WTC11 (cell line): ENCODE results near the gene CADM1. TPM values are rescaled to one million over a fixed set of nuclear protein-coding genes. Genes with fewer than 3 reads are reported as not detected.

Experiments used
- ATAC-seq: fragments of 200-7000 bp; cut with Tn5 transposase; 2 replicates; pipeline ENCODE4 v1.10.0; 2021; ENCODE audit warnings: mild to moderate bottlenecking, moderate library complexity
- CTCF ChIA-PET: fragments of 300-600 bp; sonication (Branson Sonifier 250); formaldehyde crosslinking; loops from one replicate; lab custom pipeline; 2021; ENCODE audit warnings: antibody characterized with exemption; lab: Charles Lee
- POLR2A ChIA-PET: fragments of 350-600 bp; sonication (Branson Sonifier 250); formaldehyde crosslinking; loops from one replicate; lab custom pipeline; 2021; ENCODE audit warnings: antibody characterized with exemption; lab: Charles Lee
- DNase-seq: peaks from one replicate; pipeline ENCODE4 v3.0.0; 2021; ENCODE audit warnings: low spot score
- H3K27ac Mint-ChIP-seq: 2 replicates; pipeline ENCODE4 v1.8.0; 2021; ENCODE audit warnings: mixed read lengths
- H3K27me3 Mint-ChIP-seq: 2 replicates; pipeline ENCODE4 v1.8.0; 2021; ENCODE audit warnings: low read depth, mild to moderate bottlenecking, moderate library complexity, mixed read lengths
- H3K36me3 Mint-ChIP-seq: 2 replicates; pipeline ENCODE4 v1.8.0; 2021; ENCODE audit warnings: mixed read lengths
- H3K4me1 Mint-ChIP-seq: 2 replicates; pipeline ENCODE4 v1.8.0; 2022; ENCODE audit warnings: mixed read lengths
- H3K4me3 Mint-ChIP-seq: 2 replicates; pipeline ENCODE4 v1.8.0; 2021; ENCODE audit warnings: mild to moderate bottlenecking, moderate library complexity, mixed read lengths
- H3K9me3 Mint-ChIP-seq: 2 replicates; pipeline ENCODE4 v1.8.0; 2021; ENCODE audit warnings: mixed read lengths
- EMX1 ChIP-seq: fragments of 250-450 bp; sonication (Bioruptor Pico); IDR thresholded peaks from 2 replicates; pipeline ENCODE4 v1.8.0; 2021; ENCODE audit warnings: mild to moderate bottlenecking
- HMGA2 ChIP-seq: fragments of 250-450 bp; sonication (Bioruptor Pico); IDR thresholded peaks from 2 replicates; pipeline ENCODE4 v1.4.0; 2021; ENCODE audit warnings: mild to moderate bottlenecking, moderate library complexity
- IRF2 ChIP-seq: sonication (generic); formaldehyde crosslinking; IDR thresholded peaks from 2 replicates; pipeline ENCODE4 v1.8.0; 2022; ENCODE audit warnings: low read depth, missing genetic modification reagents, borderline replicate concordance
- MXD4 ChIP-seq: fragments of 250-450 bp; sonication (Bioruptor Pico); IDR thresholded peaks from 2 replicates; pipeline ENCODE4 v1.8.0; 2021; ENCODE audit warnings: mild to moderate bottlenecking, moderate library complexity, borderline replicate concordance
- NFATC4 ChIP-seq: fragments of 250-450 bp; sonication (Bioruptor Pico); IDR thresholded peaks from 2 replicates; pipeline ENCODE4 v1.9.0; 2021; ENCODE audit warnings: mild to moderate bottlenecking
- NFE2L1 ChIP-seq: sonication (generic); formaldehyde crosslinking; IDR thresholded peaks from 2 replicates; pipeline ENCODE4 v1.8.1; 2023; ENCODE audit warnings: missing genetic modification reagents
- RORB ChIP-seq: fragments of 250-450 bp; sonication (Bioruptor Pico); IDR thresholded peaks from 2 replicates; pipeline ENCODE4 v1.9.0; 2021; ENCODE audit warnings: mild to moderate bottlenecking
- SOX15 ChIP-seq: fragments of 250-450 bp; sonication (Bioruptor Pico); IDR thresholded peaks from 2 replicates; pipeline ENCODE4 v1.9.0; 2021; ENCODE audit warnings: mild to moderate bottlenecking
- ZNF121 ChIP-seq: sonication (generic); formaldehyde crosslinking; IDR thresholded peaks from 2 replicates; pipeline ENCODE4 v1.8.0; 2023; ENCODE audit warnings: missing genetic modification reagents
- ZNF138 ChIP-seq: sonication (generic); formaldehyde crosslinking; conservative IDR thresholded peaks from 2 replicates; pipeline ENCODE4 v1.8.1; 2022; ENCODE audit warnings: mild to moderate bottlenecking, moderate library complexity, missing genetic modification reagents
- ZNF219 ChIP-seq: sonication (generic); formaldehyde crosslinking; IDR thresholded peaks from 2 replicates; pipeline ENCODE4 v1.8.0; 2023; ENCODE audit warnings: missing genetic modification reagents, mild to moderate bottlenecking, borderline replicate concordance
- total RNA-seq: library from RNA; stranded (reverse); gene quantifications from 3 replicates; pipeline ENCODE4 v1.2.3, GENCODE V29; 2021
- TF ChIP-seq, protein P1 (sequence below): fragments of 250-450 bp; sonication (Bioruptor Pico); IDR thresholded peaks from 2 replicates; pipeline ENCODE4 v1.9.0; 2021; ENCODE audit warnings: mild to moderate bottlenecking
- TF ChIP-seq, protein P2 (sequence below): sonication (generic); formaldehyde crosslinking; IDR thresholded peaks from 2 replicates; pipeline ENCODE4 v1.8.1; 2023; ENCODE audit warnings: mild to moderate bottlenecking, missing genetic modification reagents, moderate library complexity
- TF ChIP-seq, protein P3 (sequence below): sonication (generic); formaldehyde crosslinking; conservative IDR thresholded peaks from 2 replicates; pipeline ENCODE4 v1.8.1; 2023; ENCODE audit warnings: mild to moderate bottlenecking, low read depth, missing genetic modification reagents, moderate library complexity
- TF ChIP-seq, protein P4 (sequence below): fragments of 250-450 bp; sonication (Bioruptor Pico); IDR thresholded peaks from 2 replicates; pipeline ENCODE4 v1.9.0; 2021; ENCODE audit warnings: mild to moderate bottlenecking, borderline replicate concordance
- TF ChIP-seq, protein P5 (sequence below): sonication (generic); formaldehyde crosslinking; IDR thresholded peaks from 2 replicates; pipeline ENCODE4 v1.8.0; 2023; ENCODE audit warnings: mild to moderate bottlenecking, missing genetic modification reagents
- TF ChIP-seq, protein P6 (sequence below): fragments of 250-450 bp; sonication (Bioruptor Pico); IDR thresholded peaks from 2 replicates; pipeline ENCODE4 v1.8.0; 2021; ENCODE audit warnings: mild to moderate bottlenecking
- TF ChIP-seq, protein P7 (sequence below): sonication (generic); formaldehyde crosslinking; IDR thresholded peaks from 2 replicates; pipeline ENCODE4 v1.8.0; 2022; ENCODE audit warnings: mild to moderate bottlenecking, missing genetic modification reagents
- TF ChIP-seq, protein P8 (sequence below): sonication (generic); formaldehyde crosslinking; IDR thresholded peaks from 2 replicates; pipeline ENCODE4 v1.8.1; 2022; ENCODE audit warnings: mild to moderate bottlenecking, missing genetic modification reagents, moderate library complexity, borderline replicate concordance

The CADM1 gene
- total RNA-seq, 1 experiment from 2014 or later = 26.8 TPM

DNA sequence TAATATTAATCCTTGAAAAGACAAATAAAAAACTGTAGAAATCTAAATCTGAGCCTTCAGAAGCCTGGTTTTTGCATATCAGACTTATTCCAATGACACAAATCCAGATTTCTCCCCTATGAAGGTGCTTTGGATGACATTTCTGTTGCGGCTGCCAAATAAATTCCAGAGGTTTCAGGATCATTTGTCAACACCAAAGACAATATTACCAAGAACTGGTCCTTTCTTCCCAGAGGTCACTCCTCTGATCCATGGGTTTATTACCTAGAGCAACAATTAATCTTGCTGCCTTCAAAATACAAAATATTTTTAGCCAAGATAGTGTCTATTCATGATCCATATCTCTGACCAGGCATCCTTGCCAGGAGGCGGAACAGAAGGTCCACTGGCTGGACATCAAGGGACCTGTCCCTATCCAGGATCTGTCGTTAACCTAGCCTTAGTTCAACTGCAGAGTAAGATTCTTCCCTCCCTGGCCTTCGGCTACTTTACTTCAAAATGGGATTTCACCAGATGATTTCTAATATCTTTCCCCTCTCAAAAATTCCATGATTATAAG, 4.9 kb downstream of the CADM1 start (continued):
- TF ChIP-seq NFATC4 (CRISPR knock-in tag) (no peak), HMGA2 (no peak), MXD4 (no peak), EMX1 (CRISPR knock-in tag) (no peak)
- TF ChIP-seq, protein P1, sequence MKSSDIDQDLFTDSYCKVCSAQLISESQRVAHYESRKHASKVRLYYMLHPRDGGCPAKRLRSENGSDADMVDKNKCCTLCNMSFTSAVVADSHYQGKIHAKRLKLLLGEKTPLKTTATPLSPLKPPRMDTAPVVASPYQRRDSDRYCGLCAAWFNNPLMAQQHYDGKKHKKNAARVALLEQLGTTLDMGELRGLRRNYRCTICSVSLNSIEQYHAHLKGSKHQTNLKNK (CRISPR knock-in tag) = no peak

DNA sequence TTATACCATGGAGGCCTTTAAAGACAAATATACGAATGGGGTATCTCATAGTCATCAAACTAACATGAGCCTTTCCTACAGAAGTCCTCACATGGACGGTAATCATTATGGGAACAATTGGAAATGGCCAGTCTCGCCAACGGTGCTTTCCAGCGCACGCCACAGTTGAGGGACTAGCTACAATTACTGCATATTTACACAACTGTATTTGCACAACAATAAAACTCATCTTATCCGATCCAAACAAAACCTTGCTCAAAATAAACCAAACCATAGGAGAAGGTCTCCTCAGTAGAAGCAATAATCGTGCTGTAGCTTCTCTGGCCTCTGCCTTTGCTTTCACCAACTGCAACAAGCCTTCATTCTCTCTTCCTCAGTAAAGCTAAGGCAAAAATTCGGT, 5.9 kb downstream of the CADM1 start:
- DNase-seq (no peak), ATAC-seq (no peak)
- ChIA-PET CTCF (interaction anchor here (0.6 to 1.0 kb wide), 2 partner anchors 181 to 427 kb away, joined by 3 read pairs; no protein-coding TSS in a partner anchor), POLR2A (interaction anchor here (0.6 kb wide), 1 partner anchor 263 kb away, joined by 6 read pairs; no protein-coding TSS in a partner anchor)
- peaks cover 16% of the 10 kb centered on the region for H3K27me3 Mint-ChIP-seq
- H3K9me3 Mint-ChIP-seq = no peaks in the 10 kb centered on the region
- peaks cover 32% of the 10 kb centered on the region for H3K4me1 Mint-ChIP-seq
- no peaks in the 10 kb centered on the region for H3K36me3 Mint-ChIP-seq
- no peak overlapping the region for H3K27ac Mint-ChIP-seq
- peak overlapping the region; percentile 12 for H3K4me3 Mint-ChIP-seq
- TF ChIP-seq, protein P2, sequence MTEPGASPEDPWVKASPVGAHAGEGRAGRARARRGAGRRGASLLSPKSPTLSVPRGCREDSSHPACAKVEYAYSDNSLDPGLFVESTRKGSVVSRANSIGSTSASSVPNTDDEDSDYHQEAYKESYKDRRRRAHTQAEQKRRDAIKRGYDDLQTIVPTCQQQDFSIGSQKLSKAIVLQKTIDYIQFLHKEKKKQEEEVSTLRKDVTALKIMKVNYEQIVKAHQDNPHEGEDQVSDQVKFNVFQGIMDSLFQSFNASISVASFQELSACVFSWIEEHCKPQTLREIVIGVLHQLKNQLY (CRISPR knock-in tag) = no peak
- TF ChIP-seq NFE2L1 (CRISPR knock-in tag) (no peak), IRF2 (CRISPR knock-in tag) (no peak)

DNA sequence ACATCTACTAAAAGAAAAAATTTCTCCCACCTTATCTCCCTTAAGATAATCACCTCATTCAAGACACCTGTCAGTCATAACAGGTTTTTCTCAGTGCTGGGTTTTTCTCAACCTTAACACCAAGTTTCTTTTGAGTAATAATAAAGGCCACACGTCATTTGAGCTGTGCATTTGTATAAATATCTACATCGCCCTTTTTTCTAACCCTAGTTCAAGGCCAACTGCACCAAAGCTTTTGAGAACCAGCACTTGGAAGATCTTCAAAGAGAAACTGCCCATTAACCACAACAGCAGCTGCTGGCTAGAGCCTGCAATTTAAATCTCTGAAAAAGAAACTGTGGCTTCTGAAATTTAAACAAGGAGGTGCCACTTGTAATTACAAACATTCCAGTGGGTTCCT, 6.9 kb downstream of the CADM1 start:
- no peaks in the 10 kb centered on the region for H3K9me3 Mint-ChIP-seq
- no peak for ATAC-seq
- peaks cover 16% of the 10 kb centered on the region for H3K27me3 Mint-ChIP-seq
- H3K36me3 Mint-ChIP-seq = no peaks in the 10 kb centered on the region
- H3K27ac Mint-ChIP-seq = no peak overlapping the region
- CTCF ChIA-PET = no interaction called here
- H3K4me1 Mint-ChIP-seq = peaks cover 39% of the 10 kb centered on the region
- DNase-seq = no peak
- POLR2A ChIA-PET = no interaction called here
- no peak overlapping the region for H3K4me3 Mint-ChIP-seq
- TF ChIP-seq ZNF138 (CRISPR knock-in tag) = no peak
- TF ChIP-seq, protein P3, sequence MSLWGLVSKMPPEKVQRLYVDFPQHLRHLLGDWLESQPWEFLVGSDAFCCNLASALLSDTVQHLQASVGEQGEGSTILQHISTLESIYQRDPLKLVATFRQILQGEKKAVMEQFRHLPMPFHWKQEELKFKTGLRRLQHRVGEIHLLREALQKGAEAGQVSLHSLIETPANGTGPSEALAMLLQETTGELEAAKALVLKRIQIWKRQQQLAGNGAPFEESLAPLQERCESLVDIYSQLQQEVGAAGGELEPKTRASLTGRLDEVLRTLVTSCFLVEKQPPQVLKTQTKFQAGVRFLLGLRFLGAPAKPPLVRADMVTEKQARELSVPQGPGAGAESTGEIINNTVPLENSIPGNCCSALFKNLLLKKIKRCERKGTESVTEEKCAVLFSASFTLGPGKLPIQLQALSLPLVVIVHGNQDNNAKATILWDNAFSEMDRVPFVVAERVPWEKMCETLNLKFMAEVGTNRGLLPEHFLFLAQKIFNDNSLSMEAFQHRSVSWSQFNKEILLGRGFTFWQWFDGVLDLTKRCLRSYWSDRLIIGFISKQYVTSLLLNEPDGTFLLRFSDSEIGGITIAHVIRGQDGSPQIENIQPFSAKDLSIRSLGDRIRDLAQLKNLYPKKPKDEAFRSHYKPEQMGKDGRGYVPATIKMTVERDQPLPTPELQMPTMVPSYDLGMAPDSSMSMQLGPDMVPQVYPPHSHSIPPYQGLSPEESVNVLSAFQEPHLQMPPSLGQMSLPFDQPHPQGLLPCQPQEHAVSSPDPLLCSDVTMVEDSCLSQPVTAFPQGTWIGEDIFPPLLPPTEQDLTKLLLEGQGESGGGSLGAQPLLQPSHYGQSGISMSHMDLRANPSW (CRISPR knock-in tag) = no peak
- TF ChIP-seq RORB (CRISPR knock-in tag) = no peak
- TF ChIP-seq, protein P4, sequence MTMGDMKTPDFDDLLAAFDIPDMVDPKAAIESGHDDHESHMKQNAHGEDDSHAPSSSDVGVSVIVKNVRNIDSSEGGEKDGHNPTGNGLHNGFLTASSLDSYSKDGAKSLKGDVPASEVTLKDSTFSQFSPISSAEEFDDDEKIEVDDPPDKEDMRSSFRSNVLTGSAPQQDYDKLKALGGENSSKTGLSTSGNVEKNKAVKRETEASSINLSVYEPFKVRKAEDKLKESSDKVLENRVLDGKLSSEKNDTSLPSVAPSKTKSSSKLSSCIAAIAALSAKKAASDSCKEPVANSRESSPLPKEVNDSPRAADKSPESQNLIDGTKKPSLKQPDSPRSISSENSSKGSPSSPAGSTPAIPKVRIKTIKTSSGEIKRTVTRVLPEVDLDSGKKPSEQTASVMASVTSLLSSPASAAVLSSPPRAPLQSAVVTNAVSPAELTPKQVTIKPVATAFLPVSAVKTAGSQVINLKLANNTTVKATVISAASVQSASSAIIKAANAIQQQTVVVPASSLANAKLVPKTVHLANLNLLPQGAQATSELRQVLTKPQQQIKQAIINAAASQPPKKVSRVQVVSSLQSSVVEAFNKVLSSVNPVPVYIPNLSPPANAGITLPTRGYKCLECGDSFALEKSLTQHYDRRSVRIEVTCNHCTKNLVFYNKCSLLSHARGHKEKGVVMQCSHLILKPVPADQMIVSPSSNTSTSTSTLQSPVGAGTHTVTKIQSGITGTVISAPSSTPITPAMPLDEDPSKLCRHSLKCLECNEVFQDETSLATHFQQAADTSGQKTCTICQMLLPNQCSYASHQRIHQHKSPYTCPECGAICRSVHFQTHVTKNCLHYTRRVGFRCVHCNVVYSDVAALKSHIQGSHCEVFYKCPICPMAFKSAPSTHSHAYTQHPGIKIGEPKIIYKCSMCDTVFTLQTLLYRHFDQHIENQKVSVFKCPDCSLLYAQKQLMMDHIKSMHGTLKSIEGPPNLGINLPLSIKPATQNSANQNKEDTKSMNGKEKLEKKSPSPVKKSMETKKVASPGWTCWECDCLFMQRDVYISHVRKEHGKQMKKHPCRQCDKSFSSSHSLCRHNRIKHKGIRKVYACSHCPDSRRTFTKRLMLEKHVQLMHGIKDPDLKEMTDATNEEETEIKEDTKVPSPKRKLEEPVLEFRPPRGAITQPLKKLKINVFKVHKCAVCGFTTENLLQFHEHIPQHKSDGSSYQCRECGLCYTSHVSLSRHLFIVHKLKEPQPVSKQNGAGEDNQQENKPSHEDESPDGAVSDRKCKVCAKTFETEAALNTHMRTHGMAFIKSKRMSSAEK (CRISPR knock-in tag) = no peak
- TF ChIP-seq, protein P5, sequence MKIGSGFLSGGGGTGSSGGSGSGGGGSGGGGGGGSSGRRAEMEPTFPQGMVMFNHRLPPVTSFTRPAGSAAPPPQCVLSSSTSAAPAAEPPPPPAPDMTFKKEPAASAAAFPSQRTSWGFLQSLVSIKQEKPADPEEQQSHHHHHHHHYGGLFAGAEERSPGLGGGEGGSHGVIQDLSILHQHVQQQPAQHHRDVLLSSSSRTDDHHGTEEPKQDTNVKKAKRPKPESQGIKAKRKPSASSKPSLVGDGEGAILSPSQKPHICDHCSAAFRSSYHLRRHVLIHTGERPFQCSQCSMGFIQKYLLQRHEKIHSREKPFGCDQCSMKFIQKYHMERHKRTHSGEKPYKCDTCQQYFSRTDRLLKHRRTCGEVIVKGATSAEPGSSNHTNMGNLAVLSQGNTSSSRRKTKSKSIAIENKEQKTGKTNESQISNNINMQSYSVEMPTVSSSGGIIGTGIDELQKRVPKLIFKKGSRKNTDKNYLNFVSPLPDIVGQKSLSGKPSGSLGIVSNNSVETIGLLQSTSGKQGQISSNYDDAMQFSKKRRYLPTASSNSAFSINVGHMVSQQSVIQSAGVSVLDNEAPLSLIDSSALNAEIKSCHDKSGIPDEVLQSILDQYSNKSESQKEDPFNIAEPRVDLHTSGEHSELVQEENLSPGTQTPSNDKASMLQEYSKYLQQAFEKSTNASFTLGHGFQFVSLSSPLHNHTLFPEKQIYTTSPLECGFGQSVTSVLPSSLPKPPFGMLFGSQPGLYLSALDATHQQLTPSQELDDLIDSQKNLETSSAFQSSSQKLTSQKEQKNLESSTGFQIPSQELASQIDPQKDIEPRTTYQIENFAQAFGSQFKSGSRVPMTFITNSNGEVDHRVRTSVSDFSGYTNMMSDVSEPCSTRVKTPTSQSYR = no peak
- TF ChIP-seq, protein P6, sequence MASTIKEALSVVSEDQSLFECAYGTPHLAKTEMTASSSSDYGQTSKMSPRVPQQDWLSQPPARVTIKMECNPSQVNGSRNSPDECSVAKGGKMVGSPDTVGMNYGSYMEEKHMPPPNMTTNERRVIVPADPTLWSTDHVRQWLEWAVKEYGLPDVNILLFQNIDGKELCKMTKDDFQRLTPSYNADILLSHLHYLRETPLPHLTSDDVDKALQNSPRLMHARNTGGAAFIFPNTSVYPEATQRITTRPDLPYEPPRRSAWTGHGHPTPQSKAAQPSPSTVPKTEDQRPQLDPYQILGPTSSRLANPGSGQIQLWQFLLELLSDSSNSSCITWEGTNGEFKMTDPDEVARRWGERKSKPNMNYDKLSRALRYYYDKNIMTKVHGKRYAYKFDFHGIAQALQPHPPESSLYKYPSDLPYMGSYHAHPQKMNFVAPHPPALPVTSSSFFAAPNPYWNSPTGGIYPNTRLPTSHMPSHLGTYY (CRISPR knock-in tag) = no peak
- no peak for TF ChIP-seq ZNF219 (CRISPR knock-in tag)
- TF ChIP-seq, protein P7, sequence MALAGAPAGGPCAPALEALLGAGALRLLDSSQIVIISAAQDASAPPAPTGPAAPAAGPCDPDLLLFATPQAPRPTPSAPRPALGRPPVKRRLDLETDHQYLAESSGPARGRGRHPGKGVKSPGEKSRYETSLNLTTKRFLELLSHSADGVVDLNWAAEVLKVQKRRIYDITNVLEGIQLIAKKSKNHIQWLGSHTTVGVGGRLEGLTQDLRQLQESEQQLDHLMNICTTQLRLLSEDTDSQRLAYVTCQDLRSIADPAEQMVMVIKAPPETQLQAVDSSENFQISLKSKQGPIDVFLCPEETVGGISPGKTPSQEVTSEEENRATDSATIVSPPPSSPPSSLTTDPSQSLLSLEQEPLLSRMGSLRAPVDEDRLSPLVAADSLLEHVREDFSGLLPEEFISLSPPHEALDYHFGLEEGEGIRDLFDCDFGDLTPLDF (CRISPR knock-in tag) = no peak
- no peak for TF ChIP-seq SOX15
- TF ChIP-seq, protein P8, sequence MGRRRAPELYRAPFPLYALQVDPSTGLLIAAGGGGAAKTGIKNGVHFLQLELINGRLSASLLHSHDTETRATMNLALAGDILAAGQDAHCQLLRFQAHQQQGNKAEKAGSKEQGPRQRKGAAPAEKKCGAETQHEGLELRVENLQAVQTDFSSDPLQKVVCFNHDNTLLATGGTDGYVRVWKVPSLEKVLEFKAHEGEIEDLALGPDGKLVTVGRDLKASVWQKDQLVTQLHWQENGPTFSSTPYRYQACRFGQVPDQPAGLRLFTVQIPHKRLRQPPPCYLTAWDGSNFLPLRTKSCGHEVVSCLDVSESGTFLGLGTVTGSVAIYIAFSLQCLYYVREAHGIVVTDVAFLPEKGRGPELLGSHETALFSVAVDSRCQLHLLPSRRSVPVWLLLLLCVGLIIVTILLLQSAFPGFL (CRISPR knock-in tag) = no peak
- TF ChIP-seq ZNF121 (CRISPR knock-in tag) = no peak
